HG03196 (cell line): ENCODE measurements around the gene ADAMTSL1.

ENCODE experiments used
- ATAC-seq: cut with Tn5 transposase; IDR thresholded peaks from one replicate; pipeline ENCODE4 v1.9.1; 2021; ENCODE audit not compliant: unreplicated experiment

The ADAMTSL1 gene, protein sequence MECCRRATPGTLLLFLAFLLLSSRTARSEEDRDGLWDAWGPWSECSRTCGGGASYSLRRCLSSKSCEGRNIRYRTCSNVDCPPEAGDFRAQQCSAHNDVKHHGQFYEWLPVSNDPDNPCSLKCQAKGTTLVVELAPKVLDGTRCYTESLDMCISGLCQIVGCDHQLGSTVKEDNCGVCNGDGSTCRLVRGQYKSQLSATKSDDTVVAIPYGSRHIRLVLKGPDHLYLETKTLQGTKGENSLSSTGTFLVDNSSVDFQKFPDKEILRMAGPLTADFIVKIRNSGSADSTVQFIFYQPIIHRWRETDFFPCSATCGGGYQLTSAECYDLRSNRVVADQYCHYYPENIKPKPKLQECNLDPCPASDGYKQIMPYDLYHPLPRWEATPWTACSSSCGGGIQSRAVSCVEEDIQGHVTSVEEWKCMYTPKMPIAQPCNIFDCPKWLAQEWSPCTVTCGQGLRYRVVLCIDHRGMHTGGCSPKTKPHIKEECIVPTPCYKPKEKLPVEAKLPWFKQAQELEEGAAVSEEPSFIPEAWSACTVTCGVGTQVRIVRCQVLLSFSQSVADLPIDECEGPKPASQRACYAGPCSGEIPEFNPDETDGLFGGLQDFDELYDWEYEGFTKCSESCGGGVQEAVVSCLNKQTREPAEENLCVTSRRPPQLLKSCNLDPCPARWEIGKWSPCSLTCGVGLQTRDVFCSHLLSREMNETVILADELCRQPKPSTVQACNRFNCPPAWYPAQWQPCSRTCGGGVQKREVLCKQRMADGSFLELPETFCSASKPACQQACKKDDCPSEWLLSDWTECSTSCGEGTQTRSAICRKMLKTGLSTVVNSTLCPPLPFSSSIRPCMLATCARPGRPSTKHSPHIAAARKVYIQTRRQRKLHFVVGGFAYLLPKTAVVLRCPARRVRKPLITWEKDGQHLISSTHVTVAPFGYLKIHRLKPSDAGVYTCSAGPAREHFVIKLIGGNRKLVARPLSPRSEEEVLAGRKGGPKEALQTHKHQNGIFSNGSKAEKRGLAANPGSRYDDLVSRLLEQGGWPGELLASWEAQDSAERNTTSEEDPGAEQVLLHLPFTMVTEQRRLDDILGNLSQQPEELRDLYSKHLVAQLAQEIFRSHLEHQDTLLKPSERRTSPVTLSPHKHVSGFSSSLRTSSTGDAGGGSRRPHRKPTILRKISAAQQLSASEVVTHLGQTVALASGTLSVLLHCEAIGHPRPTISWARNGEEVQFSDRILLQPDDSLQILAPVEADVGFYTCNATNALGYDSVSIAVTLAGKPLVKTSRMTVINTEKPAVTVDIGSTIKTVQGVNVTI (N-terminal part only)

DNA sequence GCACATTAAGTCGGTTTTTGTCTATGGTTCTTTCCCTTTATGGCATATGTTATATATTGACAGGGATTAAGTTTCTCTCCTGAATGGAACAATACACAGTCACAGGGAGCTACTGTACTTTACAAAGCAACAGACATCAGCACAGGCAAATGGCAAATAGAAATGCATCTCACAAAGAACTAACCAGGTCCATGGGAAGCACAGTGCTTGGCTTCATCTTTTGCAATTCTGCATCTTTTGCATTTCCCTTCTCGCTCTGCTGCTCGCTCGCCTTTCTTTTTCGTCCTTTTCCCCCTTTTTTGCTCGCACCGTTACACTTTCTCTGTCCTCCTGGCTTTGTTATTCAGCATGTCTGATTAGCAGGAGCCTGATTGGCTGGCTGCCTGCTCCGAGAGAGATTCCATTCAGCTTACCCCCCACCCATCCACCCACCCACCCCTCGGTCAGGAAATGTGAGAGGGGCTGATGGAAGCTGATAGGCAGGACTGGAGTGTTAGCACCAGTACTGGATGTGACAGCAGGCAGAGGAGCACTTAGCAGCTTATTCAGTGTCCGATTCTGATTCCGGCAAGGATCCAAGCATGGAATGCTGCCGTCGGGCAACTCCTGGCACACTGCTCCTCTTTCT is at the start of gene ADAMTSL1:
ADAMTSL1 (plus strand) TSS at position 502 of the 628 bp plus-strand sequence; CDS start at position 582, 80 bp downstream.
- no peak for ATAC-seq

DNA sequence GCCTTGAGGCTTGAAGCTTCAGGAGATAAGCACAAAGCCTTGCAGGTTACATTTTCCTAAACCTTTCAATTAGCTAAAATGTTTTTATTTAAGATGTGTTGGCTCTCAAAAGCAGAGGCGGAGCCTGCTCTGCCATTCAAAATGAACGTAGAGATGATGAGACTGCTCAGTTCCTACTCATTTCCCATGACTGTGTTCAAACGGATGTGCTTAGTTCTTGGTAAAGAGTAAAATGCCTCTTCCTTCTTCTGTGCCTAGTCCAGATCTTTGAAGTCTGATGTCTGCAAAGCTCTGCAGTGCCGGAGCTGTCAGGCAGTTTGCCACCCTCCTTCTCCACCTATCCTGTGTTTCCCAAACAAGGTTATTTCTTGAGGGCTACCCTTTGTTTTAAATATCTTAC is 46.3 kb upstream of the ADAMTSL1 start:
- no peak for ATAC-seq

DNA sequence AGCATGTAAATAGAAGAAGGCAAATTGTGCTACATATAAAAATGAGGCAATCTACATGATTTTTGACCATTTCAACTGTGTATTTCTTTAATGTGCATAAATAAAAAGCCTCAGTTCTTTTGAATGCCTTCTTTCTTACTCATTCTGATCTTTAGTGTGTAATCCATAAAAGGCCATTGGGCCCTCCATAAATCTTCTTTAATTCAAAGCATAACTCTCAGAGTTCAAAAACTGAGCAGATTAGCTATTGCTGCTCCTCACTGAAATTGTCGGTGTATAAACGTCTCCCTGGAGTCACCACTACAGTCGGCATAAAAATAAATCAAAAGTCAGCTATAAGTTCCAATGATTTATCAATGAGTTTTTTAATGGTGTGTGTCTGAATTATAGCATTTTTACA is 45.3 kb upstream of the ADAMTSL1 start:
- ATAC-seq, result no peak

DNA sequence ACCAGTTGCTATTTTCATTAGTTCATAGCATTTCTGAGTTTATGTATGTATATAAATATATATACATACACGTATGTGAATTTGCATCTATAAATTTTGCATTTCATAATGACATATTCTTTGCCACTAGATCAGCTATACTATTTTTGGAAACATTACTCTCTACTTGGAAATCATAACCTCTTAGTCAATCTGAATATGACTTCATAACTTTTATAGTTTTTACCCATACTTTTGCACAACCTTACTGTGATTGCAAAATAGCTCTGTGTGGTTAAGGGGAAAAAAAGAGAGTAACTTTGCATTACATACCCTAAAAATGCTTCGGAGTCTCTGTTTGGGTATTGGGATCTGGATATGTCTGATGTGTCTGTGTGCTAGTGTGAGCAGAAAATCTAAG is 44.9 kb upstream of the ADAMTSL1 start:
- ATAC-seq, result no peak

DNA sequence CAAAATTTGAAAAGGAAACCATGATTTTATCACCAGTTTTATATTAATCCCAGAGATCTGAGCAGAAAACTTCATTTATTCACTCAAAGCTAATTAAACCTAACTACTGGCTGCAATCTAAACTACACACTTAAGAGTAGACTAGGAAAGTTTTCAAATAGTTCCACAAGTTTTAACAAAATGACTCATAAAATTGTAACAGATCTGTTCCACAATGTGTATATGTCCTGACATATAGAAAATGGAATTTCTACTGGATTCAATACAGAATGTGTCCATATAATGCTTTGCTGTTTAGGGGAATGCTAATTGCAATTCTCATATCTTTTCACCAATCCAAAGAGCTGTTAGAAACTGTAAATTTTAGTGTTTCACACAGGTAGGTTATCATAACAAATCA is 40.3 kb upstream of the ADAMTSL1 start:
- ATAC-seq, result no peak

DNA sequence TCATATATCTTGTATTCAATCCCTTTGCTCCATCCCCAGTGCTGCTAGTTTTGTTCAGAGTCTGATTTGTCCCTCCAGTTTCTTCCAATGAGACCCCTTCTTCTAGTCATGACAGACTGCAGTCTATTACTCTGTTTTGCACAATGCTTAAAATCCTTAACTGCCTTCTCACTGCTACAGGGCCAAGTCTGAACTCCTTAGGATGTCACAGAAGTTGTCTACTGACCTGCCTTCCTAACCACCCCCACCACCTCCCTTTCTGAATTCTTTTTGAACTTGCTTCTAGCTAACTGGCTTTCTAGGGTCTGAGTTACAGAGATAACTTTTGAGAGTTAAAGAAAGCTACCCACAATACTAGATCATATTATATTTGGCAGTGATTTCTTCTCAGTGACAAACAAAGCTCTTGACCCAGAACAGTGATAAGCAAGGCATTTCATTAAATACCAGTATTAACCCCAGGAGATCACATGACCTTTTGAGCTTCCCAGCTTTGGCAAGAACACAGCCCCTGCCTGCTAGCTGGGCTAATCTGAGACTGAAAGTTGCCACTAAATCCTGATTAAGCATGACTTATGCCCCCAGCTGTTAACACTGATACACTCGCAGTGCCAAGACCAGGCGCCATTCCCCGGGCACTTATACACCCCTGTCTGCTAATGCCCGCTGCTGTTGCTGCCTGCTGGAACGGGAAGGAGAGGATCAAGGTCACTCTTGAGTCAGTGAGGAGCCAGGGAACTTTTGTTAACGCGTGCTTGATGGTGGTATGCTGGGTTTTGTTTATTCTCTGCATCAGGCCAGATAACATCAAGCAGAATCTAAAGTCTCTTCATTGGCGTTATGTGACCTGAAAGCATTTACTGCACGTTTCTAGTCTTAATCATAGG is 36.4 kb upstream of the ADAMTSL1 start:
- no peak for ATAC-seq

DNA sequence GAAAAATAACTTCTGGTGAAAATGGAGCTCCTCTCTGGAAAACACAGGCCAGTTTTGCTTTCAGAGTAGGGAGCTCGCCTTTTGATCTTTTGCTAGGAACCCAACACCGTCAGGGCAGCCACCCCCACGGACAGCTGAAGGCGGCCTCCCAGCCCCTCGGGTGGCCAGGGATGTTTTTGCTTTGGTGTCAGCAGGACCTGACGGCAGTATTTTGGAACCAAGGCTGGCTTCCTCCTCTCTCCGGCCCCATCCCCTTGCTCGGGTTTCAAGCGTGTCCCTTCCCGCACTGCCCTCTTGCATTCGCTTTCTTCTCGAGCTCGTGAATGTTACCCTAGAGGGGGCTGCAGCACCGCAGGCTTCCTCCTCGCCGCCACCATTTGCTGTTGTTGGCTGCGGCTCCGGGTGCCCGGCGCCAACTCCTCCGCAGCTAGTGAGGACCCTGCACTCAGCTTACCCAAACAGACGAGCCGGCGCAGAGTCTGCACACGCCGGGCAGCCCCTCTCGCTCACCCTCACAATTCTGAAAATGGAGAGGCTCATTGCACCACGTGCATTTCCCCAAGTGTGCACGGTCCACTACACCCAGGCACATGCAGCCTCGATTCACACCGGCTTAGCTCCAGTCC is 35.5 kb upstream of the ADAMTSL1 start:
- no peak for ATAC-seq

DNA sequence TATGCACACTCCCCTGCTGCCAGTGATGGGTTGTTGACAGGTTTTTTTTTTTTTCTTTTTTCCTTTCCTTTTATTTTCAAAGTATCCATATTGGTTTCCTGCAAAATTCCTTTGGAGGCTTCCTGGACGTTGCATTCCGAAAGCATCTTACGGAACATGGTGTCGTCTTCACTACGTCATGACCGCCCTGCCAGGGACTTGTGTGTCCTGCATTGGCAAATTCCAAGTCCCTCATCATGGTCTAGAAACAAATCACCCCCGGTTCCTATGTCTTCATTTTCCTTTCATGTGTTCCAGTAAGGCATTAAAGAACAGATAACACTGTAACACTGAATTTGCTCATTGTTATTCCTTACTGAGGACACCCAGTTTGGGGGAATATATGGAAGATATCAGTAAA is 35.0 kb upstream of the ADAMTSL1 start:
- ATAC-seq, result no peak

DNA sequence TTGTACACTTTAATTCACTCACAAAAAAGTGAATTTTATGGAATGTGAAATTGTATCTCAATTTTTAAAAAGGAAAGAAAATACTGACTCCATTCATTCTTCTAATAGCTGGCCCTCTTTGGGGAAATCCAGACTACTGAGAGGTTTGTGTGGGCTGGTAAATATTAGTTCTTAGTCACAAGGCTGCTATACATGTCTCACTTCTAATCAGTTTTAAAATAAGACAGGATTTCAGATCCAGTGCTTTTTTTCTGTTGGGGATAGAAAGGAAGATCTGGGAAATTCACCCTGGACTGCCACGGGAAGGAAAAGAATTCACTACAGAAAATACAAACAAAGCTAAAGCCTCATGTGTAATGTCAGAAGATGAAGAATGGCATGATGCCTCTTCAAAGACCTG is 32.7 kb upstream of the ADAMTSL1 start:
- ATAC-seq, result no peak

DNA sequence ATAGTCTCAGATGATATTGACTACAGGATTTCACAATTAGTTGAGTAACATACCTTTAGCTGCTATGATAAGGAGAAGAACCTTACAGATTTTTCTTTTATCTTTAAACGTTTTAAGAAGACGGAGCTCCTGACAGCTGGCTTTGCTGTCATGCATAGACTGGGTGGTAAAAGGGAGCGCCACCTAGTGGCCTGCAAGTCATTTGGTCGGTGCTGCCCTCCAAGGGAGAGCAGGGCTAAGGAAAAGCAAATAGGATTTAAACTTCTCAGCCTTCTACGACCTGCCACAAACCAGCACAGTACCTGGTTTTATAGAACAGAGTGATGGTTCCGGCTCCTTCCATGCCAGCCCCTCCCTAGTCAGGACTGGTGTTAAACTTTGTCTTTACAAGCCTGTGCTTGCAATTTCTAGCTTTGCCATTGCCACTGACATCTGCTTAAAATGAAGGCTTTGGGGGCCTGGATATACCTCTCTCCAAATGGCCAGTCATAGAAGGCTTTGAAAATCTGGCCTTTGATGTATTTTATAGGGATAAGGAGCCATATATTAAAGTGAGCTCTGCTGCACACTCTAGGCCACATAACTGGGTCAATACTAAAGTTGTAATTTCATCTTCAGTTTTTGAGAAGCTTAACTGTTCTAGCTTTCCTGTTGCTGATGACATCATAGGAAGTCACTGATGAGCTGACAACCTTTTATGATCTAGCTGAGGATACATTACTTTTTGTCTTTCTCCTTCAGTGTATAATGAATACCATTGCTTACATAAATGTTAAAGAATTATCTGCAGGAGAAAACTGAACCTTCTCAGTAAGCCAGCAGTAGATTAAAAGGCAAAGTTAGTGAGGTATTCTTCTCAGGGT is 31.1 kb upstream of the ADAMTSL1 start:
- ATAC-seq, result peak; percentile 90

DNA sequence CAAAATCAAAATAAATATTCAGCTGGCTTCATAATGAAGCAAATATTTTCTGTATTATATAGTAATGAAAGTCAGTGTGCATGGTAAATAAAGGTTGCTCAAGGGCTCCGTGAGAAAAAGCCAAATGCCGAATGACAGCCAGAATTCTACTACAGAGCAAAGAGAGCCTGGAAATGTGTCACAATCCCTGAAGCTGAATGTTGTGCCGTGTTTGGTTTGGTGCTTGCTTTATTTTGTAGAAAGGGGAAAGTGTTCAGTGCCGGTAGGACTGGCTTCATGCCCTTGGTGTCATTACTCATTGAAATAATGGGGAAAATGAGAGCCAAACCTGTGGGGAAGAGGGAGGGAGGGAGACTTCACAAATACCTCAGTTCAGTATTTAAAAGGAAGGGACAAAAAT is 26.8 kb upstream of the ADAMTSL1 start:
- ATAC-seq, result no peak

DNA sequence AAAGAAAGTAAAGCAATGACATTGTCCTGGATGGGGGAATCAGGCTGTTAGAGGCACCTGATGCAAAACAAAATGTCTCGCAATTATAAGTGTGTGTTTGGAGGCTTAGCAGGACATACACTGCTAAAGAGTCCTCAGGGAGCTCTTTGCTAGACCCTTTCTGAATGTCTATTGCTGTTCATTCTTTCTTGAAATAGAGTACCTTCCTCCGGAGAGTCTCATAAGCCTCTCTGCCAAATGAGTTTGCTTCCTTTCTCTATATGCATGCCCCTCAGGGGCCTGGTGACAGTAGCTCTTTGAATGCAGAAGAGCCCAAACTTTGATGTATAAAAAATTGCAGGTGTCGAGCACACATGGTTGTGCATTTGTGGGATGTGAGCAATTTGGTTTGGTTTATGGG is 26.4 kb upstream of the ADAMTSL1 start:
- no peak for ATAC-seq

DNA sequence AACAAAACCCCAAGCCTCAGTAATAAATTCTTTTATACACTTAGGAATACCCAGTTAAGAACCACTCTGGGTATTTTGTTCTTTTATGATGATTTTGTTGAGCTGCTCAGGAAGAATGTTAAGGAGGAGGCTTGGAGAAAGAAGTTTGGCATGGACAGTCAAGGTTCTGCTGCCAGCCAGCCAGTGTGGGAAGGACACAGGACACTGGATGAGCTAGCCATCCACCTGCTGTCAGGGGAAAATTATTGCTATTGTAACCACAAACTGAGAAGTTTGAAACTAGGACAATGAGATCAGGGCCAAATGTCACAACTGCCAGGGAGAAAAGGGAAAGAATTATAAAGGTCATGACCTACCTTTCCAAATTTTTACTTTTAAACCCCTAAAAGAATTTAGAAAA is 25.9 kb upstream of the ADAMTSL1 start:
- no peak for ATAC-seq

DNA sequence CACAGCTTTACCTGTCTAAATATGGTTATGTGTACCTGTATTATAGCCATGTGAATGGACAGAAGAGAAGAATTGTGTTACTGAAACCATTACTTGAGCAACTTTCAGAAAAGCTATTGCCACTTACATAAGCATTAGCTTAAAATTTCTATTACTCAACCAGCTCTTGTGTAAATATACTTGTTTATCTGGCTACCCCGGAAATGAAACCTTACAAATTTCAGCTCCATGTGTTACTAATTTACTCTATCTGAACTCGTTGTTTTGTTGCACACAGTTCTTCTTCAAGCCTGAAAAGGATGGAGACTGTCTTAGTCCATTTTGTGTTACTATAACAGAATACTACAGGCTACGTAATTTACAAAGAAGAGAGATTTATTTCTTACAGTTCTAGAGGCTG is 22.5 kb upstream of the ADAMTSL1 start:
- no peak for ATAC-seq

DNA sequence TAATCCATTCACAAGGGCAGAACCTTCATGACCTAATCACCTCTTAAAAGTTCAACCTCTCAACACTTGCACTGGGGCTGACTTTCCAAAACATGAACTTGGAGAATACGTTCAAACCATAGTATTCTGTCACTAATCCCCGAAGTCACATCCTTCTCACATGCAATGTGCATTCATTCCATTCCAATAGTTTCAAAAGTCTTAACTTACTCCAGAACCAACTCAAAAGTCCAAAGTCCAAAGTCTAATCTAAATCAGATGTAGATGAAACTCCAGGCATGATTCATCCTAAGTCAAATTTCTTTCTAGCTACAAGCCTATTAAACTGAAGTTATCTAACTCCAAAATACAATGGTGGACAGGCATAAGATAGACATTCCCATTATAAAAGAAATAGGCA is 21.7 kb upstream of the ADAMTSL1 start:
- ATAC-seq, result no peak

DNA sequence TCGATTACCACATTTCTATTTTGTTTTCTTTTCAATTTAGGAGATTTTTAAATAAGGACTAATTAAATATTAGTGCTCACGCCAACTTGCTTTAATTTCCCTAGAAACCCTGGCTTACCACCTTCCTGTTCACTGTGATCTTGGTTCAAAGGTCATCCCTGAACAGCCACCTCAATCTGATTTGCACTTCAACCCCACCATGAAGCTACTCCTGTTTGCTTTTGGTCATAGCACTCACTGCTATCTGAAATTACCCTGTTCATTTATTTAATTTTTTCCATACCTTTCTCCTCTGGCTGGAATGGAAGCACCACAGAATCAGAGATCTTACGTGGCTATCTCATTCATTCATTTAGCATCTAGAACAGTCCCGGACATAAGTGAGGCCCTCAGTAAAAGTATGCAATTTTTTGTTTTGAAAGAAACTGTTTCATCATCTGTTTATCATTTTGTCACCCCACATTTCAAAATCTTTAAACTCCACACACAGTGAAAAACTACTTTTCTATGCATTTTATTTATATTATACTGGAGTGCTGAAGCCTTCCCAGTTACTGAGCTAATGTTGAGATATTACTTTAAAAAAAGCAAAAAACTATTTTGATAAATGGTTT is 17.2 kb upstream of the ADAMTSL1 start:
- no peak for ATAC-seq

DNA sequence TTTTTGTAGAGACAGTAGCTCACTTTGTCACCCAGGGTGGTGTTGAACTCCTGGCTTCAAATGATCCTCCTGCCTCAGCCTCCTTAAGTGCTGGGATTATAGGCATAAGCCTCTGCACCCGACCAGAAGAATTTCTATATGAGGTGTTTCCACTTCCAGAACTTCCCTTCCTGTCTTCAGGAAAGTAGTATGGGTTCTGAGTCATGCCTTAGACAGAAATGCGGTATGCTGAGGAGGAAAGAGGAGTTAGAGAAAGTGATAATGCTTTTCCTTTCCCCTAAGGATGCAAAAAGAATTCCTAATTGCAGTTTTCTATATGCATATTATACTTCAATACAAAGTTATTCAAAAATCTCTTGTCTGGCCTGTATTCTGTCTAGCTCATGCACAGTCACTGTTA is 16.4 kb upstream of the ADAMTSL1 start:
- ATAC-seq, result no peak

DNA sequence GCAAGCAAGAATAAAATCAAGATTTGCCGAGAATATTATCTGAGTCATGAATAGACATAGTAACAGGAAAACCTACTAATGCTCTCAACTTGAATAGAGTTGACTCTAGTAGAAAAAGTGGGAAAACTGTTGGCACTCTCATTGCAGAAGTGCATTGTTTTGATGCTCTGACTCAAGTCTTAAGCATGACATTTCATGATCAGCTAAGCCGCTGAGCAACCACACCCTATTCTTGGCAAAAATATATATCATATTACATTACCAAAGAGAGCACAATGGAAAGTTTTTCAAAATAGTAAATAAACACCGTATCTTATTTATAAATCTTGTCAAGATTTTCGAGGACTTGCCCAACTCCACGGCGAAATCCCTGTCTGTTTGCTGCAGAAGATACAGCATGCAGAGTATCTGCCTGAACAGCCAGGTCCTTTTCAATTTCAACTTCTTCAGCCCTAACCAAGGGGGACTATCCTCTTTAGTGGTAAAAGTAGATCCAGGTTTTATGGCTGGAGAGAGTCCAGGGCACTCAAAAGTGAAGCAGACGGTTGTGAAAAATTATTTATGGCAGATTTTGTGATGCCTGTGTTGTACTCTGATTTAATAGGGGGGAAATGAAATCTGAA is 13.9 kb upstream of the ADAMTSL1 start:
- no peak for ATAC-seq
